Panc1 (cell line): ENCODE data around the gene ARL14. TPM values are rescaled to one million over a fixed set of nuclear protein-coding genes. Genes with fewer than 3 reads are reported as not detected.
A peak's percentile ranks its signal among the peaks of the same experiment; 100 is the strongest.

Source experiments
- ATAC-seq: fragments of 200-7000 bp; cut with Tn5 transposase; 2 replicates; pipeline ENCODE4 v1.9.1; 2020; ENCODE audit warnings: mild to moderate bottlenecking, moderate library complexity
- Bru-seq: library from RNA; stranded (reverse); fragments of 400-500 nt; gene quantifications from one replicate; lab custom pipeline; 2021; lab: Mats Ljungman, UMichigan
- BruChase-seq, 2 experiments: library from RNA; stranded (reverse); fragments of 400-500 nt; gene quantifications; one replicate each; lab custom pipeline; 2021; lab: Mats Ljungman, UMichigan
- BruUV-seq: library from RNA; stranded (reverse); fragments of 400-500 nt; replicated peaks from 2 replicates; lab custom pipeline; 2021; lab: Mats Ljungman, UMichigan
- CTCF ChIA-PET: fragments of 300-600 bp; sonication (Branson Sonifier 250); formaldehyde crosslinking; loops from one replicate; lab custom pipeline; 2022; ENCODE audit warnings: antibody characterized with exemption; lab: Charles Lee
- POLR2A ChIA-PET: fragments of 300-600 bp; sonication (Branson Sonifier 250); formaldehyde crosslinking; loops from one replicate; lab custom pipeline; 2022; ENCODE audit warnings: antibody characterized with exemption; lab: Charles Lee
- DNase-seq: peaks from one replicate; pipeline ENCODE4 v3.0.0-alpha.2; 2010; ENCODE audit warnings: low read depth, low spot score
- H3K27ac ChIP-seq: 2 replicates; pipeline ENCODE4 v1.5.1; 2011; ENCODE audit warnings: mild to moderate bottlenecking, low read length, inconsistent platforms
- H3K27me3 ChIP-seq: fragments of 200-500 bp; sonication (Bioruptor generic); 2 replicates; pipeline ENCODE4 v1.6.0; 2014; ENCODE audit warnings: low read length, inconsistent platforms; ENCODE audit not compliant: control insufficient read depth, insufficient read depth
- H3K36me3 ChIP-seq: fragments of 200-500 bp; sonication (Bioruptor generic); 2 replicates; pipeline ENCODE4 v1.5.1; 2014; ENCODE audit warnings: inconsistent platforms, mild to moderate bottlenecking, low read length, moderate library complexity; ENCODE audit not compliant: control insufficient read depth, insufficient read depth
- H3K4me1 ChIP-seq: 2 replicates; pipeline ENCODE4 v1.5.1; 2011; ENCODE audit warnings: inconsistent platforms, mild to moderate bottlenecking, low read length, moderate library complexity; ENCODE audit not compliant: control insufficient read depth, insufficient read depth
- H3K4me3 ChIP-seq, 2 experiments: 2 replicates each; pipeline ENCODE4 v1.5.1; 2011 to 2012; ENCODE audit warnings: low read depth in 2 of 2, low read length in 2 of 2, mild to moderate bottlenecking in 2 of 2, inconsistent platforms in 1 of 2, moderate library complexity in 1 of 2
- H3K9me3 ChIP-seq: fragments of 200-500 bp; sonication (Bioruptor generic); 2 replicates; pipeline ENCODE4 v1.5.1; 2014; ENCODE audit warnings: low read depth, mild to moderate bottlenecking, inconsistent platforms, low read length, moderate library complexity; ENCODE audit not compliant: control insufficient read depth, insufficient read depth
- POLR2AphosphoS5 ChIP-seq: IDR thresholded peaks from 2 replicates; pipeline ENCODE4 v1.6.1; 2012; ENCODE audit warnings: mild to moderate bottlenecking, low read depth, low read length, moderate library complexity
- SIN3A ChIP-seq: IDR thresholded peaks from 2 replicates; pipeline ENCODE4 v1.6.1; 2012; ENCODE audit warnings: low read depth, mild to moderate bottlenecking, low read length, moderate library complexity, borderline replicate concordance; ENCODE audit not compliant: insufficient read depth
- TCF7L2 ChIP-seq: IDR thresholded peaks from 2 replicates; pipeline ENCODE4 v1.6.1; 2011; ENCODE audit warnings: mild to moderate bottlenecking, low read depth, low read length, inconsistent platforms
- in situ Hi-C: cut with HindIII; loops from 2 replicates; pipeline ENCODE4 v1.10.0; 2016; ENCODE audit warnings: low sequenced_read_pairs, low pct_unique_long_range_greater_than_20kb
- intact Hi-C: fragments of 100-400 bp; cut with micrococcal nuclease; formaldehyde crosslinking; loops from one replicate; pipeline ENCODE4 v1.10.0; 2022; ENCODE audit not compliant: unreplicated experiment
- long read RNA-seq: library from polyadenylated mRNA; unstranded; transcript quantifications from one replicate; pipeline ENCODE4 v2.0.0, GENCODE V29; 2021; ENCODE audit not compliant: unreplicated experiment
- polyA plus RNA-seq: library from polyadenylated mRNA; unstranded; fragments of >200 nt; gene quantifications from one replicate; pipeline ENCODE4 v1.2.1, GENCODE V29; 2012; ENCODE audit warnings: missing spikeins; ENCODE audit not compliant: insufficient read length
- total RNA-seq: library from RNA; stranded (reverse); gene quantifications from one replicate; pipeline ENCODE4 v1.2.1, GENCODE V29; 2021; ENCODE audit not compliant: unreplicated experiment
- TF ChIP-seq, protein P1 (sequence below), 2 experiments: IDR thresholded peaks; 2 replicates each; pipeline ENCODE4 v1.6.1; 2011 to 2012; ENCODE audit warnings: low read depth in 2 of 2, control low read depth in 1 of 2, low read length in 1 of 2, mild to moderate bottlenecking in 1 of 2, moderate library complexity in 1 of 2; ENCODE audit not compliant: insufficient read depth in 1 of 2
- TF ChIP-seq, protein P2 (sequence below): fragments of 450-650 bp; IDR thresholded peaks from 2 replicates; pipeline ENCODE4 v1.5.1; 2017; ENCODE audit warnings: mild to moderate bottlenecking

The ARL14 gene
- total RNA-seq (2.5 TPM), Bru-seq, nascent RNA (percentile 69 among the genes with signal in this experiment), BruChase-seq, experiment 1, labeled RNA remaining after a 2-hour chase (percentile 70 among the genes with signal in this experiment), BruChase-seq, experiment 2, labeled RNA remaining after a 6-hour chase (percentile 53 among the genes with signal in this experiment)
- 1.2 TPM for polyA plus RNA-seq
- long read RNA-seq, partial matches to known transcripts, result 0 of 3 reads
- long read RNA-seq, other reads (novel, unspliced or antisense), result 0 of 3 reads

DNA sequence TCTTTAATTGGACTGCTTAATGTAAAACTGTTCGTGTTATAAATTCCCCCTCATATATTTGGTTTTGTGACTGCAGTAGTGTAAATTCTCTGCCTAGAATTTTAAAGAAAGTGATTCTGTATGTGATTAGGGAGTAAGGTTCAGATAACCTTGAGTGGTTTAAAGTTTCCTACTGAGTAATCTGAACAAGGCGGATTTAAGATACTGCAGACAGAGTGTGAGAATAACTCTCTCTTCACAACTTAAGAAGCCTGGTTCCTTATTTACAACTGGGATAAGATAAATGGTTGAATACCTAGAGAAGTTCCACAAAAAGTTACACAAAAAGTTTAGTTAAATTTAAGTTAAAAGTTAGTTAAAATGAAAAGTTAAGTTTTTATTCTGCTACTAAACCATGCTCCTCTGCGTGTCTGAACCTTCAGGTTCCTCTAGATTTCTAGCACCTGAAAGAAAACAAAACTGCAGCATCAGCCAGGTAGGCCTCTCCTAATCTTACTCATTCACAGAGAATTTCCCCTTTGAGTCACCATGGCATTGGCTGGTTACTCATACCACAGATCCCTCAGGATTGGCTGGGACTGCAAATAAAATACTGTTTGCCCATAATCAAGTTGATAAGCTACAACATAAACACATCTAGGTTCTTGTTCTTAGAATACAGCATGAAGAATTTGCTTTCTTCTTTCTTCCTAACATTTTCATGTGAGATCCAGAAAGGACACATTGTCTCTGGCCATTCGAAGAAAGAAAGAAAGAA is at the start of gene ARL14:
ARL14 (plus strand) TSS at position 614 of the 757 bp plus-strand sequence. CDS start 187 bp downstream, outside the sequence.
- ChIA-PET POLR2A (interaction anchor here (0.7 kb wide), 1 partner anchor 160 kb away, joined by 3 read pairs; no protein-coding TSS in a partner anchor), CTCF (no interaction called here)
- in situ Hi-C loops (no loop called here), intact Hi-C loops (no loop called here)
- TF ChIP-seq, protein P1, sequence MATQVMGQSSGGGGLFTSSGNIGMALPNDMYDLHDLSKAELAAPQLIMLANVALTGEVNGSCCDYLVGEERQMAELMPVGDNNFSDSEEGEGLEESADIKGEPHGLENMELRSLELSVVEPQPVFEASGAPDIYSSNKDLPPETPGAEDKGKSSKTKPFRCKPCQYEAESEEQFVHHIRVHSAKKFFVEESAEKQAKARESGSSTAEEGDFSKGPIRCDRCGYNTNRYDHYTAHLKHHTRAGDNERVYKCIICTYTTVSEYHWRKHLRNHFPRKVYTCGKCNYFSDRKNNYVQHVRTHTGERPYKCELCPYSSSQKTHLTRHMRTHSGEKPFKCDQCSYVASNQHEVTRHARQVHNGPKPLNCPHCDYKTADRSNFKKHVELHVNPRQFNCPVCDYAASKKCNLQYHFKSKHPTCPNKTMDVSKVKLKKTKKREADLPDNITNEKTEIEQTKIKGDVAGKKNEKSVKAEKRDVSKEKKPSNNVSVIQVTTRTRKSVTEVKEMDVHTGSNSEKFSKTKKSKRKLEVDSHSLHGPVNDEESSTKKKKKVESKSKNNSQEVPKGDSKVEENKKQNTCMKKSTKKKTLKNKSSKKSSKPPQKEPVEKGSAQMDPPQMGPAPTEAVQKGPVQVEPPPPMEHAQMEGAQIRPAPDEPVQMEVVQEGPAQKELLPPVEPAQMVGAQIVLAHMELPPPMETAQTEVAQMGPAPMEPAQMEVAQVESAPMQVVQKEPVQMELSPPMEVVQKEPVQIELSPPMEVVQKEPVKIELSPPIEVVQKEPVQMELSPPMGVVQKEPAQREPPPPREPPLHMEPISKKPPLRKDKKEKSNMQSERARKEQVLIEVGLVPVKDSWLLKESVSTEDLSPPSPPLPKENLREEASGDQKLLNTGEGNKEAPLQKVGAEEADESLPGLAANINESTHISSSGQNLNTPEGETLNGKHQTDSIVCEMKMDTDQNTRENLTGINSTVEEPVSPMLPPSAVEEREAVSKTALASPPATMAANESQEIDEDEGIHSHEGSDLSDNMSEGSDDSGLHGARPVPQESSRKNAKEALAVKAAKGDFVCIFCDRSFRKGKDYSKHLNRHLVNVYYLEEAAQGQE (IDR thresholded peaks at IDR 0.05; ENCODE audit: insufficient read depth in 1 of 2, low read depth in 2 of 2, low read length in 1 of 2), result no peak
- no peak; the same call in 1 of the 2 replicates for TF ChIP-seq TCF7L2
- peak; percentile 56; the same call in 1 of the 2 replicates for TF ChIP-seq POLR2AphosphoS5
- TF ChIP-seq SIN3A, result no peak
- TF ChIP-seq, protein P2, sequence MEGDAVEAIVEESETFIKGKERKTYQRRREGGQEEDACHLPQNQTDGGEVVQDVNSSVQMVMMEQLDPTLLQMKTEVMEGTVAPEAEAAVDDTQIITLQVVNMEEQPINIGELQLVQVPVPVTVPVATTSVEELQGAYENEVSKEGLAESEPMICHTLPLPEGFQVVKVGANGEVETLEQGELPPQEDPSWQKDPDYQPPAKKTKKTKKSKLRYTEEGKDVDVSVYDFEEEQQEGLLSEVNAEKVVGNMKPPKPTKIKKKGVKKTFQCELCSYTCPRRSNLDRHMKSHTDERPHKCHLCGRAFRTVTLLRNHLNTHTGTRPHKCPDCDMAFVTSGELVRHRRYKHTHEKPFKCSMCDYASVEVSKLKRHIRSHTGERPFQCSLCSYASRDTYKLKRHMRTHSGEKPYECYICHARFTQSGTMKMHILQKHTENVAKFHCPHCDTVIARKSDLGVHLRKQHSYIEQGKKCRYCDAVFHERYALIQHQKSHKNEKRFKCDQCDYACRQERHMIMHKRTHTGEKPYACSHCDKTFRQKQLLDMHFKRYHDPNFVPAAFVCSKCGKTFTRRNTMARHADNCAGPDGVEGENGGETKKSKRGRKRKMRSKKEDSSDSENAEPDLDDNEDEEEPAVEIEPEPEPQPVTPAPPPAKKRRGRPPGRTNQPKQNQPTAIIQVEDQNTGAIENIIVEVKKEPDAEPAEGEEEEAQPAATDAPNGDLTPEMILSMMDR, result no peak
- Histone ChIP-seq H3K4me1 (peaks cover 47% of the 10 kb centered on the region), H3K4me3 (peak within 1 kb of the TSS; percentile 40 to 61), H3K36me3 (no peaks in the 10 kb centered on the region), H3K27me3 (no peaks in the 10 kb centered on the region), H3K9me3 (no peaks in the 10 kb centered on the region; the same call in 1 of the 2 replicates), H3K27ac (peak within 1 kb of the TSS; percentile 99)
- TSS peak; percentile 98 for BruUV-seq
- DNase-seq (peak; percentile 85), ATAC-seq (peak; percentile 92)

DNA sequence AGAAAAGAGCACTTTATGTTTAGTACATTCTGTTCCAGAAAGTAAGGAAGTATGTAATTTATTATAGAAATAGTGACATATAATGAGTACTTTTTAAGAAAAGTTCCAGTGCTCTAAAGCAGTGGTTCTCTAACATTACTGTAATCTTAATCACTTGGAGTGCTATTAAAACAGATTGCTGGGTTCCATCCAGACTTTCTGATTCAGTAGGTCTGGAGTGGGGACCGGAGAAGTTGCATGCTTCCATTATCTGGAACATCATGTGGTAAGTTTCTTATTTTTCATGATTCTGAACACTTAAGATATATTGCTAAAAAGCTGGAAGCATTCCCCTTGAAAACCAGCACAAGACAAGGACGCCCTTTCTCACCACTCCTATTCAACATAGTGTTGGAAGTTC is 47.5 kb upstream of the ARL14 start:
- H3K27me3 ChIP-seq, result no peaks in the 10 kb centered on the region
- no peaks in the 10 kb centered on the region for H3K4me1 ChIP-seq
- TF ChIP-seq SIN3A, result no peak
- TF ChIP-seq TCF7L2, result no peak
- TF ChIP-seq, protein P1 (IDR thresholded peaks at IDR 0.05; ENCODE audit: insufficient read depth in 1 of 2, low read depth in 2 of 2, low read length in 1 of 2), result no peak
- TF ChIP-seq, protein P2, result no peak
- TF ChIP-seq POLR2AphosphoS5, result no peak
- in situ Hi-C loops (no loop called here), intact Hi-C loops (no loop called here)
- no TSS peak for BruUV-seq
- no peaks in the 10 kb centered on the region for H3K9me3 ChIP-seq
- no peaks in the 10 kb centered on the region for H3K36me3 ChIP-seq
- H3K4me3 ChIP-seq, result no peak overlapping the region
- ChIA-PET POLR2A (no interaction called here), CTCF (no interaction called here)
- DNase-seq, result no peak
- no peak overlapping the region for H3K27ac ChIP-seq
- no peak for ATAC-seq
